Uterus (tissue), 2 donors: ENCODE results near the gene C6orf52.

Experiments
- POLR2A ChIP-seq, 2 donors: fragments of 450-650 bp; IDR thresholded peaks; one replicate each; pipeline ENCODE4 v1.6.1; 2016; ENCODE audit warnings: antibody characterized with exemption in 2 of 2, mild to moderate bottlenecking in 1 of 2, moderate library complexity in 1 of 2
- TF ChIP-seq, protein P1 (sequence below), 4 experiments: fragments of 200-600 bp in 2 of 4; fragments of 450-650 bp in 2 of 4; sonication (generic) in 2 of 4; IDR thresholded peaks; one replicate each; pipeline ENCODE4 v1.5.1; 2016 to 2019; ENCODE audit warnings: antibody characterized with exemption in 4 of 4, mild to moderate bottlenecking in 2 of 4, moderate library complexity in 1 of 4

DNA sequence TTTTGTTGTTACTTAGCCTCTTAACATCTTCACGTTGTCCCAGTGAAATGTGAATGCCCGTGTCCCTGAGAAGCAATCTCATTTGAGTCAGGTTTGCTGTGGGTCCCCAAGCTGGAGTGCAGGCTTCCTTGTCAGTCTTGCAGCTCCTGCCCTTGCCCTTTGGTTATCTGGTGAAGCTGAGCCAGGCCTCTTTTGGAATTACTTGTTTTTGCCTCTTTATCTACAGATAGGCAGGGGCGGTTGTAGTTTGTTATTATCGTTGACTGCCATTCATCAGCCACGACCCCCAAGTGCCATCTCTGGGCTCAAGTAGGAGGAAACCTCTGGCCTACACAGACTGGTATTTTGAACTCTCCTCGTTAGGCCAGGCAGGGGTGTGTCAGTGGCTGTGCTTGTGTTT is 30.6 kb upstream of the C6orf52 start:
- TF ChIP-seq, protein P1, sequence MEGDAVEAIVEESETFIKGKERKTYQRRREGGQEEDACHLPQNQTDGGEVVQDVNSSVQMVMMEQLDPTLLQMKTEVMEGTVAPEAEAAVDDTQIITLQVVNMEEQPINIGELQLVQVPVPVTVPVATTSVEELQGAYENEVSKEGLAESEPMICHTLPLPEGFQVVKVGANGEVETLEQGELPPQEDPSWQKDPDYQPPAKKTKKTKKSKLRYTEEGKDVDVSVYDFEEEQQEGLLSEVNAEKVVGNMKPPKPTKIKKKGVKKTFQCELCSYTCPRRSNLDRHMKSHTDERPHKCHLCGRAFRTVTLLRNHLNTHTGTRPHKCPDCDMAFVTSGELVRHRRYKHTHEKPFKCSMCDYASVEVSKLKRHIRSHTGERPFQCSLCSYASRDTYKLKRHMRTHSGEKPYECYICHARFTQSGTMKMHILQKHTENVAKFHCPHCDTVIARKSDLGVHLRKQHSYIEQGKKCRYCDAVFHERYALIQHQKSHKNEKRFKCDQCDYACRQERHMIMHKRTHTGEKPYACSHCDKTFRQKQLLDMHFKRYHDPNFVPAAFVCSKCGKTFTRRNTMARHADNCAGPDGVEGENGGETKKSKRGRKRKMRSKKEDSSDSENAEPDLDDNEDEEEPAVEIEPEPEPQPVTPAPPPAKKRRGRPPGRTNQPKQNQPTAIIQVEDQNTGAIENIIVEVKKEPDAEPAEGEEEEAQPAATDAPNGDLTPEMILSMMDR (IDR thresholded peaks at IDR 0.05), result no peak
- no peak for TF ChIP-seq POLR2A (IDR thresholded peaks at IDR 0.05)
